Neural crest cell (in vitro differentiated cells): ENCODE results near the gene CDC45. TPM values are rescaled to one million over a fixed set of nuclear protein-coding genes. Genes with fewer than 3 reads are reported as not detected.

Experiments
- DNase-seq: peaks from one replicate; pipeline ENCODE4 v3.0.0; 2021; ENCODE audit warnings: low read depth, mixed read lengths, low spot score
- H3K27ac Mint-ChIP-seq: one replicate; pipeline ENCODE4 v1.8.0; 2021; ENCODE audit warnings: mild to moderate bottlenecking, mixed read lengths; ENCODE audit not compliant: unreplicated experiment
- H3K27me3 Mint-ChIP-seq: 2 replicates; pipeline ENCODE4 v1.8.0; 2021; ENCODE audit warnings: low read depth, mild to moderate bottlenecking, mixed read lengths
- H3K36me3 Mint-ChIP-seq: 2 replicates; pipeline ENCODE4 v1.8.0; 2021; ENCODE audit warnings: low read depth, mild to moderate bottlenecking, mixed read lengths
- H3K4me1 Mint-ChIP-seq: 2 replicates; pipeline ENCODE4 v1.8.0; 2021; ENCODE audit warnings: mixed read lengths
- H3K4me3 Mint-ChIP-seq: one replicate; pipeline ENCODE4 v1.8.0; 2021; ENCODE audit warnings: mild to moderate bottlenecking, mixed read lengths
- H3K9me3 Mint-ChIP-seq: 2 replicates; pipeline ENCODE4 v1.8.0; 2021; ENCODE audit warnings: mixed read lengths
- total RNA-seq: library from RNA; stranded (reverse); gene quantifications from 2 replicates; pipeline ENCODE4 v1.2.1, GENCODE V29; 2021
- TF ChIP-seq, protein P1 (sequence below): fragments of 200-600 bp; sonication (generic); conservative IDR thresholded peaks from 2 replicates; pipeline ENCODE4 v1.5.0; 2021; ENCODE audit warnings: antibody characterized with exemption, mild to moderate bottlenecking

The CDC45 gene
- total RNA-seq, 1 donor from 2014 or later: 49.8 TPM

DNA sequence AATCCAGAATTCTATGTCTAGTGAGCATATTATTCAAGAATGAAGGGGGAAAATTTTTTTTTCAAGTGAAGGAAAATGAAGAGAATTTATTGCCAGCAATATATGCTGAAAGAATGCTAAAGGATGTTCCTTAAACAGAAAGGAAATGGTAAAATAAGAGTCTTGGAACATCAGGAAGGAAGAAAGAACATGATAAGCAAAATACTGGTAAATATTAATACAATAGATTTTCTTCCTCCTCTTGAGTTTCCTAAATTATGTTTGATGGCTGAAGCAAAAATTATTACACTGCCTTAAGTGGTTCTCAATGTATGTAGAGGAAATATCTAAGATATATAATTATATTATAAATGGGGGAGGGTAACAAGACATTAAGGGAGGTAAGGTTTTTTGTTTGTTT lies 54.1 kb downstream of the CDC45 start:
- Mint-ChIP-seq H3K27ac (no peak overlapping the region), H3K4me1 (no peaks in the 10 kb centered on the region), H3K36me3 (no peaks in the 10 kb centered on the region), H3K27me3 (peaks cover 13% of the 10 kb centered on the region), H3K4me3 (no peak overlapping the region), H3K9me3 (peaks cover 2% of the 10 kb centered on the region)
- no peak for DNase-seq
- TF ChIP-seq, protein P1, sequence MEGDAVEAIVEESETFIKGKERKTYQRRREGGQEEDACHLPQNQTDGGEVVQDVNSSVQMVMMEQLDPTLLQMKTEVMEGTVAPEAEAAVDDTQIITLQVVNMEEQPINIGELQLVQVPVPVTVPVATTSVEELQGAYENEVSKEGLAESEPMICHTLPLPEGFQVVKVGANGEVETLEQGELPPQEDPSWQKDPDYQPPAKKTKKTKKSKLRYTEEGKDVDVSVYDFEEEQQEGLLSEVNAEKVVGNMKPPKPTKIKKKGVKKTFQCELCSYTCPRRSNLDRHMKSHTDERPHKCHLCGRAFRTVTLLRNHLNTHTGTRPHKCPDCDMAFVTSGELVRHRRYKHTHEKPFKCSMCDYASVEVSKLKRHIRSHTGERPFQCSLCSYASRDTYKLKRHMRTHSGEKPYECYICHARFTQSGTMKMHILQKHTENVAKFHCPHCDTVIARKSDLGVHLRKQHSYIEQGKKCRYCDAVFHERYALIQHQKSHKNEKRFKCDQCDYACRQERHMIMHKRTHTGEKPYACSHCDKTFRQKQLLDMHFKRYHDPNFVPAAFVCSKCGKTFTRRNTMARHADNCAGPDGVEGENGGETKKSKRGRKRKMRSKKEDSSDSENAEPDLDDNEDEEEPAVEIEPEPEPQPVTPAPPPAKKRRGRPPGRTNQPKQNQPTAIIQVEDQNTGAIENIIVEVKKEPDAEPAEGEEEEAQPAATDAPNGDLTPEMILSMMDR: no peak

GRCh38 chr22:19535001-19535400 lies 55.3 kb downstream of the CDC45 start:
- Mint-ChIP-seq H3K27ac (no peak overlapping the region), H3K4me1 (no peaks in the 10 kb centered on the region), H3K4me3 (no peak overlapping the region), H3K27me3 (peaks cover 13% of the 10 kb centered on the region), H3K9me3 (peaks cover 2% of the 10 kb centered on the region), H3K36me3 (no peaks in the 10 kb centered on the region)
- TF ChIP-seq, protein P1: no peak
- DNase-seq: no peak

DNA sequence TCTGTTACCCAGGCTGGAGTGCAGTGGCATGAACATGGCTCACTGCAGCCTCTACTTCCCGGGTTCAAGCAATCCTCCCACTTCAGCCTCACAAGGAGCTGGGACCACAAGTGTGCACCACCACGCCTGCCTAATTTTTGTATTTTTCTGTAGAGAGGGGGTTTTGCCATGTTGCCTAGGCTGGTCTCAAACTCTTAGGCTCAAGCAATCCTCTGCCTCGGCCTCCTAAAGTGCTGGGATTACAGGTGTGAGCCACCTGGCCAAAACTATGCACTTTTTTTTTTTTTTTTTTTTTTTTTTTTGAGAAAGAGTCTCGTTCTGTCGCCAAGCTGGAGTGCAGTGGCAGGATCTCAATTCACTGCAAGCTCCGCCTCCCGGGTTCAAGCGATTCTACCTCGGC lies 56.8 kb downstream of the CDC45 start:
- Mint-ChIP-seq H3K4me1 (no peaks in the 10 kb centered on the region), H3K27ac (no peak overlapping the region), H3K9me3 (peaks cover 2% of the 10 kb centered on the region), H3K27me3 (peaks cover 9% of the 10 kb centered on the region), H3K36me3 (no peaks in the 10 kb centered on the region), H3K4me3 (no peak overlapping the region)
- TF ChIP-seq, protein P1: no peak
- DNase-seq: no peak

DNA sequence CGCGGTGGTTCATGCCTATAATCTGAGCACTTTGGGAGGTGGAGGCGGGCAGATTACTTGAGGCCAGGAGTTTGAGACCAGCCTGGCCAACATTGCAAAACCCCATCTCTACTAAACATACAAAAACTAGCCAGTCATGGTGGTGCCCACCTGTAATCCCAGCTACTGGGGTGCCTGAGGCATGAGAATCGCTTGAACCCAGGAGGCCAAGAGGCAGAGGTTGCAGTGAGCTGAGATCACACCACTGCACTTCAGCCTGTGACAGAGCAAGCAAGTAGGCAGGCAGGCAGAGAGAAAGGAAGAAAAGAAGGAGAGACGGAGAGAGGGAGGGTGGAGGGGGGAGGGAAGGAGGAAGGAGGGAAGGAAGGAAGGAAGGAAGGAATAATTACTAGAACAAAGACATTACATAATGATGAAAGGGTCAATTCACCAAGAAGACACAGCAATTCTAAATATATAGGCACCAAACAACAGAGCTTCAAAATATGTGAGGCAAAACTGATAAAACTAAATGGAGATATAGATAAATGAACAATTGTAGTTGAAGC lies 58.3 kb downstream of the CDC45 start:
- H3K4me3 Mint-ChIP-seq: no peak overlapping the region
- no peaks in the 10 kb centered on the region for H3K4me1 Mint-ChIP-seq
- peaks cover 2% of the 10 kb centered on the region for H3K9me3 Mint-ChIP-seq
- TF ChIP-seq, protein P1: no peak
- peaks cover 5% of the 10 kb centered on the region for H3K27me3 Mint-ChIP-seq
- no peak for DNase-seq
- H3K36me3 Mint-ChIP-seq: no peaks in the 10 kb centered on the region
- no peak overlapping the region for H3K27ac Mint-ChIP-seq

GRCh38 chr22:19540394-19540793 lies 60.7 kb downstream of the CDC45 start:
- no peaks in the 10 kb centered on the region for H3K27me3 Mint-ChIP-seq
- no peaks in the 10 kb centered on the region for H3K36me3 Mint-ChIP-seq
- H3K9me3 Mint-ChIP-seq: no peaks in the 10 kb centered on the region
- no peak overlapping the region for H3K27ac Mint-ChIP-seq
- no peak for DNase-seq
- H3K4me1 Mint-ChIP-seq: no peaks in the 10 kb centered on the region
- TF ChIP-seq, protein P1: no peak
- H3K4me3 Mint-ChIP-seq: no peak overlapping the region
